Adipocyte (in vitro differentiated cells): ENCODE measurements around the gene HOXD4.

Source experiments
- DNase-seq: peaks from one replicate; pipeline ENCODE4 v3.0.0-alpha.2; 2015; ENCODE audit warnings: low read depth
- H3K27me3 ChIP-seq: replicated peaks from 2 replicates; pipeline ENCODE4 v1.7.0; 2013; ENCODE audit warnings: mild to moderate bottlenecking, low read length, moderate library complexity; ENCODE audit not compliant: control insufficient read depth, insufficient read depth
- H3K36me3 ChIP-seq: 2 replicates; pipeline ENCODE4 v1.7.0; 2013; ENCODE audit warnings: low read length, mild to moderate bottlenecking, moderate library complexity; ENCODE audit not compliant: control insufficient read depth, insufficient read depth, severe bottlenecking
- H3K4me1 ChIP-seq: 2 replicates; pipeline ENCODE4 v1.7.0; 2013; ENCODE audit warnings: mild to moderate bottlenecking, low read length, moderate library complexity; ENCODE audit not compliant: control insufficient read depth, insufficient read depth
- H3K4me3 ChIP-seq: 2 replicates; pipeline ENCODE4 v1.7.0; 2013; ENCODE audit warnings: mild to moderate bottlenecking, low read length, moderate library complexity
- H3K9ac ChIP-seq: 2 replicates; pipeline ENCODE4 v1.7.0; 2013; ENCODE audit warnings: mild to moderate bottlenecking, low read length, moderate library complexity
- H3K9me3 ChIP-seq: 2 replicates; pipeline ENCODE4 v1.7.0; 2013; ENCODE audit warnings: mild to moderate bottlenecking, low read length, moderate library complexity; ENCODE audit not compliant: control insufficient read depth

The HOXD4 gene

GRCh38 chr2:176107731-176108181 lies 43.6 kb upstream of the HOXD4 start:
- Histone ChIP-seq H3K4me1 (peaks cover 15% of the 10 kb centered on the region), H3K9me3 (no peaks in the 10 kb centered on the region), H3K36me3 (no peaks in the 10 kb centered on the region), H3K9ac (no peak overlapping the region), H3K27me3 (peaks cover 67% of the 10 kb centered on the region), H3K4me3 (no peak overlapping the region)
- DNase-seq = no peak

GRCh38 chr2:176109192-176109901 lies 42.0 kb upstream of the HOXD4 start:
- H3K9ac ChIP-seq = no peak overlapping the region
- peaks cover 6% of the 10 kb centered on the region for H3K4me1 ChIP-seq
- H3K9me3 ChIP-seq = no peaks in the 10 kb centered on the region
- no peak overlapping the region for H3K4me3 ChIP-seq
- DNase-seq = no peak
- no peaks in the 10 kb centered on the region for H3K36me3 ChIP-seq
- peaks cover 69% of the 10 kb centered on the region for H3K27me3 ChIP-seq

GRCh38 chr2:176109946-176110345 lies 41.4 kb upstream of the HOXD4 start:
- no peak for DNase-seq
- Histone ChIP-seq H3K27me3 (peaks cover 74% of the 10 kb centered on the region), H3K4me3 (no peak overlapping the region), H3K36me3 (no peaks in the 10 kb centered on the region), H3K9ac (no peak overlapping the region), H3K9me3 (no peaks in the 10 kb centered on the region), H3K4me1 (peaks cover under 1% of the 10 kb centered on the region)

GRCh38 chr2:176110415-176111308 lies 40.7 kb upstream of the HOXD4 start:
- no peak for DNase-seq
- Histone ChIP-seq H3K9me3 (no peaks in the 10 kb centered on the region), H3K9ac (no peak overlapping the region), H3K4me1 (no peaks in the 10 kb centered on the region), H3K4me3 (no peak overlapping the region), H3K27me3 (peaks cover 72% of the 10 kb centered on the region), H3K36me3 (no peaks in the 10 kb centered on the region)

- Histone ChIP-seq H3K27me3 (peaks cover 75% of the 10 kb centered on the region), H3K9ac (no peak overlapping the region), H3K4me3 (no peak overlapping the region), H3K9me3 (no peaks in the 10 kb centered on the region), H3K36me3 (no peaks in the 10 kb centered on the region), H3K4me1 (no peaks in the 10 kb centered on the region)
- DNase-seq = peak; percentile 69
Observed at GRCh38 chr2:176111309-176111663, 40.1 kb upstream of the HOXD4 start.

- Histone ChIP-seq H3K36me3 (no peaks in the 10 kb centered on the region), H3K9me3 (peaks cover 3% of the 10 kb centered on the region), H3K4me1 (no peaks in the 10 kb centered on the region), H3K27me3 (peaks cover 78% of the 10 kb centered on the region), H3K4me3 (no peak overlapping the region), H3K9ac (no peak overlapping the region)
- DNase-seq = no peak
Observed at GRCh38 chr2:176111846-176112374, 39.4 kb upstream of the HOXD4 start.

- Histone ChIP-seq H3K9me3 (peaks cover 4% of the 10 kb centered on the region), H3K36me3 (no peaks in the 10 kb centered on the region), H3K27me3 (peaks cover 82% of the 10 kb centered on the region), H3K4me1 (peaks cover 5% of the 10 kb centered on the region), H3K9ac (no peak overlapping the region), H3K4me3 (no peak overlapping the region)
- no peak for DNase-seq
Observed at GRCh38 chr2:176112375-176113302, 38.7 kb upstream of the HOXD4 start.

GRCh38 chr2:176114120-176114929 lies 37.0 kb upstream of the HOXD4 start:
- peaks cover 5% of the 10 kb centered on the region for H3K4me1 ChIP-seq
- no peak overlapping the region for H3K9ac ChIP-seq
- peaks cover 9% of the 10 kb centered on the region for H3K9me3 ChIP-seq
- H3K4me3 ChIP-seq = no peak overlapping the region
- no peaks in the 10 kb centered on the region for H3K36me3 ChIP-seq
- DNase-seq = no peak
- peaks cover 92% of the 10 kb centered on the region for H3K27me3 ChIP-seq

GRCh38 chr2:176114930-176115625 lies 36.3 kb upstream of the HOXD4 start:
- Histone ChIP-seq H3K4me3 (no peak overlapping the region), H3K9me3 (peaks cover 9% of the 10 kb centered on the region), H3K4me1 (peaks cover 5% of the 10 kb centered on the region), H3K27me3 (peaks cover 92% of the 10 kb centered on the region), H3K9ac (no peak overlapping the region), H3K36me3 (no peaks in the 10 kb centered on the region)
- no peak for DNase-seq
